PFSK-1 (cell line): ENCODE measurements around the gene ABCC9.

Source experiments
- FOXP2 ChIP-seq: optimal IDR thresholded peaks from 2 replicates; pipeline ENCODE3; 2011; ENCODE audit warnings: borderline replicate concordance, control low read depth, inconsistent platforms; ENCODE audit not compliant: insufficient read depth; ENCODE audit errors: extremely low read length, extremely low read depth
- POLR2AphosphoS5 ChIP-seq: IDR thresholded peaks from 2 replicates; pipeline ENCODE4 v1.6.1; 2012; ENCODE audit warnings: low read depth, mild to moderate bottlenecking, control low read depth, low read length, moderate library complexity
- SIN3A ChIP-seq: IDR thresholded peaks from 2 replicates; pipeline ENCODE4 v1.6.1; 2012; ENCODE audit warnings: mild to moderate bottlenecking, low read length, moderate library complexity, borderline replicate concordance; ENCODE audit not compliant: insufficient read depth
- TAF1 ChIP-seq: IDR thresholded peaks from 2 replicates; pipeline ENCODE4 v1.6.1; 2012; ENCODE audit warnings: low read length, control low read depth, borderline replicate concordance; ENCODE audit not compliant: insufficient read depth
- TF ChIP-seq, protein P1 (sequence below), 2 experiments: IDR thresholded peaks; 2 replicates each; pipeline versions ENCODE4 v1.6.1 to v1.8.0; 2011 to 2012; ENCODE audit warnings: low read depth in 2 of 2, low read length in 2 of 2, control low read depth in 1 of 2, inconsistent platforms in 1 of 2, mild to moderate bottlenecking in 1 of 2, moderate library complexity in 1 of 2; ENCODE audit not compliant: insufficient read depth in 1 of 2

Gene ABCC9

DNA sequence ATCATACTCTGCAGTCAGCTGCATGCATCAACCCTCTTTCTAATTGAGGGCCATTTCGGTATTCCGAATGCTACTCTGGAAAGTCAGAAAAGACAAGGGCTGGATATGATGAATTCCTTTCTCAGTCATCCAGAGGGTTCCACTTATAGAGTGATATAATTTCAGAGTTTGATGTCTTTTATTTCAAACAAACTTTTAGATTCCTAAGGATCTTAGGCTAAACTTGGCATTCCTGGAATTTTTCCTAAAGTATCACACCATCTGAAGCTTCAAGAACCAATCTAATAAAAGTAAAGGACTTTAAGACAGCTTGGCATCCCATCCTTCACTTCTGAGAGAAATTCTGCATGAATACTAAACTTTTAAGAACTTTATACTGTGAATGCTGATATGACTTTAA is 97.4 kb downstream of the ABCC9 start:
- TF ChIP-seq TAF1 (no peak), FOXP2 (no peak), POLR2AphosphoS5 (no peak), SIN3A (no peak)
- TF ChIP-seq, protein P1, sequence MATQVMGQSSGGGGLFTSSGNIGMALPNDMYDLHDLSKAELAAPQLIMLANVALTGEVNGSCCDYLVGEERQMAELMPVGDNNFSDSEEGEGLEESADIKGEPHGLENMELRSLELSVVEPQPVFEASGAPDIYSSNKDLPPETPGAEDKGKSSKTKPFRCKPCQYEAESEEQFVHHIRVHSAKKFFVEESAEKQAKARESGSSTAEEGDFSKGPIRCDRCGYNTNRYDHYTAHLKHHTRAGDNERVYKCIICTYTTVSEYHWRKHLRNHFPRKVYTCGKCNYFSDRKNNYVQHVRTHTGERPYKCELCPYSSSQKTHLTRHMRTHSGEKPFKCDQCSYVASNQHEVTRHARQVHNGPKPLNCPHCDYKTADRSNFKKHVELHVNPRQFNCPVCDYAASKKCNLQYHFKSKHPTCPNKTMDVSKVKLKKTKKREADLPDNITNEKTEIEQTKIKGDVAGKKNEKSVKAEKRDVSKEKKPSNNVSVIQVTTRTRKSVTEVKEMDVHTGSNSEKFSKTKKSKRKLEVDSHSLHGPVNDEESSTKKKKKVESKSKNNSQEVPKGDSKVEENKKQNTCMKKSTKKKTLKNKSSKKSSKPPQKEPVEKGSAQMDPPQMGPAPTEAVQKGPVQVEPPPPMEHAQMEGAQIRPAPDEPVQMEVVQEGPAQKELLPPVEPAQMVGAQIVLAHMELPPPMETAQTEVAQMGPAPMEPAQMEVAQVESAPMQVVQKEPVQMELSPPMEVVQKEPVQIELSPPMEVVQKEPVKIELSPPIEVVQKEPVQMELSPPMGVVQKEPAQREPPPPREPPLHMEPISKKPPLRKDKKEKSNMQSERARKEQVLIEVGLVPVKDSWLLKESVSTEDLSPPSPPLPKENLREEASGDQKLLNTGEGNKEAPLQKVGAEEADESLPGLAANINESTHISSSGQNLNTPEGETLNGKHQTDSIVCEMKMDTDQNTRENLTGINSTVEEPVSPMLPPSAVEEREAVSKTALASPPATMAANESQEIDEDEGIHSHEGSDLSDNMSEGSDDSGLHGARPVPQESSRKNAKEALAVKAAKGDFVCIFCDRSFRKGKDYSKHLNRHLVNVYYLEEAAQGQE (IDR thresholded peaks at IDR 0.05; ENCODE audit: insufficient read depth in 1 of 2, low read depth in 2 of 2, low read length in 2 of 2), result no peak

DNA sequence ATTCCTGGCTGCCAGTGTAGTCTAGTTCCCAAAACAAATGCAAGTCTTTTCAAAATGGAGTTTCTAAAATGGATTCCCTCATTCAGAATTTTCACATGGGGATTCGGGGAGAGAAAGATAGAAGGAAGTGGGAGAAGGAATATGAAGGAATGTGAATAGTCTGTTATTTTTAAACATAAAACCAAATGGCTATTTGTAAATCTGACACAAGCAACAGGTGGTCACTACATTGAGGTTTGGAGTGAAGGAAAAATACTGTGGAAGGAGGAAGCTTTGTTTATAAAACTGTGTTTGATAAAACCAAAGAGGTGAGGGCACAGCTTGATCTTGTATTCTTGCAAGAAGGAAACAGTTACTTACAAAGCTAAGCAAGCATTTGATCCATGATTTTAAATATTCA is 101.5 kb downstream of the ABCC9 start:
- TF ChIP-seq, protein P1 (IDR thresholded peaks at IDR 0.05; ENCODE audit: insufficient read depth in 1 of 2, low read depth in 2 of 2, low read length in 2 of 2), result no peak
- TF ChIP-seq FOXP2, result no peak
- no peak for TF ChIP-seq POLR2AphosphoS5
- TF ChIP-seq TAF1, result no peak
- TF ChIP-seq SIN3A, result no peak

DNA sequence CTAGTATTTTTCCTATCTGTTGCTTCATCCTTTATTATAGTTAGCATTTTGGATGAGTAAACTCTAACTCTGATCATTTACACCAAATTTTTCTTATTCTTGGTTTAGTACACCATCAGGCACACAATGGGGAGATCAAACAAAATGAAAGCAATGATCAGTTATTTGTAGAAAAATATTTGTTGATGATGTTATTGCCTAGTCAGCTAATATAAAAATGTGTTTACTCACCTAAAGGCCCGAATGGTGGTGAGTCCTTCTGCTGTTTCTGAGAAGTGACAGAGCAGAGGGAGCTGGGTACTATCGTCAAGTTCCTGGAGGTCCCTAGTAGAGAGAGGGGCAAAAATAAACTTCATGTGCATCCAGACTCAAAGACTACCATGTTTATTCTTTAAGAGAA is 103.4 kb downstream of the ABCC9 start:
- TF ChIP-seq, protein P1 (IDR thresholded peaks at IDR 0.05; ENCODE audit: insufficient read depth in 1 of 2, low read depth in 2 of 2, low read length in 2 of 2), result no peak
- TF ChIP-seq TAF1 (no peak), SIN3A (no peak), POLR2AphosphoS5 (no peak), FOXP2 (no peak)

GRCh38 chr12:21831791-21832344 is 109.4 kb downstream of the ABCC9 start:
- no peak for TF ChIP-seq TAF1

DNA sequence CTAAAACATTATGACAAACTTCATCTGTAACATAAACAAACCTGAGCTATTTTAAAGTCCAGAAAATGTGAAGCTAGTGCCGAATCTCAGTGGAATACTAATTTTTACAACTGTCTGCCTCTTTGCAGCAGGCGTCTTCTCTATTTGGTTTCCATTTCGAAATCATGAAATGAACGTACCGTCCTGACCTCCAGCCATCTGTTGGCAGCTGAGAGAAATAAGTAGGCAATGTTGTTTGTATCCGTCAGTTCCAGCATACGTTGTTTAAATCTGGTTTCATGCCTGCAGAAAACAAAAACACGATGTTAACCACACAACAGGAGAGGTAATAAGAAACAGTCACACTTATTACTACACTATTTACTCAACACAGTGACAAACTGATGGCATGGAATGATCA is 112.4 kb downstream of the ABCC9 start:
- no peak for TF ChIP-seq SIN3A
- TF ChIP-seq TAF1, result no peak
- TF ChIP-seq POLR2AphosphoS5, result no peak
- TF ChIP-seq, protein P1 (IDR thresholded peaks at IDR 0.05; ENCODE audit: insufficient read depth in 1 of 2, low read depth in 2 of 2, low read length in 2 of 2), result no peak
- no peak for TF ChIP-seq FOXP2
